D341Med (cell line): Measurements from ENCODE around the gene CLASP2.
"Not testable (repeated sequence)": the region's sequence is repeated elsewhere in the genome, so short reads cannot be mapped to it uniquely, and the experiment has no call there.

ENCODE experiments used
- DNase-seq: peaks from one replicate; pipeline ENCODE4 v3.0.0; 2012; ENCODE audit warnings: low spot score

CLASP2 gene

DNA sequence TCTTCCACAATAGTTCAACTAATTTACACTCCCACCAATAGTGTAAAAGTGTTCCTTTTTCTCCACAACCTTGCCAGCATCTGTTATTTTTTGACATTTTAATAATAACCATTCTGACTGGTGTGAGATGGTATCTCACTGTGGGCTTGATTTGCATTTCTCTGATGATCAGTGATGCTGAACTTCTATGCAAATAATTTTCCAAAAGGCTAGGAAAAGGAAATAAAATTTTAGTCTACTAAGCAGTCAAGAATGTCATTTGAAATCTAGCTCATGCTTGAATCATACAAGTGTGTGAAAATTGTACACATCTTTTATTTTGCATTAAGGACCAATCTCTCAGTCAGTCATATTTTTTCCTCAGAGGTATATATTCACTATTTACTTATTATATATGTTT, 176.1 kb downstream of the CLASP2 start:
- no peak for DNase-seq

DNA sequence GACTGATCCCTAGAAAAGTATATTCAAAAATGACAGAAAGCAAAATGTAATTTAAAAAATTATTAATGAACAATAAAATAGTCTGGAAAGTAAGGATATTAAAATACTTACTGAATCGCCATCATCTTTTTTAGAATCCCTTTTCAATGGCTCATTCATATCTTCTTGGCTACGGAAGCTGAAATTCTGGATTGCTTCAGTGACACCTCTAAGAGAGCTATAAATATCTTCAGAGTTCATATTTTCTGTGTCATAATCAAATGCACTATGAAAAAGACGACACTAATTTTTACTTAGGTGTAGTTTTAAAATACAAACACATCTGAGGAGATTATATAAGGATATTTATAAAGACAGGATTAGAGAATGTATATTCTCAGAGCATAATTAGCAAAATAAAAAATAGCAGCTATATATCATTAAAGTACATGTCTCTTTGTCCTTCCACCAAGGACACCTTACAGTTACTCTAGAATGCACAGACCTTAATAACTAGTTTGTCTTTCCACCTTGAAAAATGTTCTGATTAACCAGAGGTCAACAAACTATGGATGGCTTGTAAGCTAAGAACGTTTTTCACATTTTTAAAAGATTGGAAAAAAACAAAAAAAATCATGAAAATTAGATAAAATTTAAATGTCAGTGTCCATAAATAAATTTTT, 179.2 kb downstream of the CLASP2 start:
- no peak for DNase-seq

DNA sequence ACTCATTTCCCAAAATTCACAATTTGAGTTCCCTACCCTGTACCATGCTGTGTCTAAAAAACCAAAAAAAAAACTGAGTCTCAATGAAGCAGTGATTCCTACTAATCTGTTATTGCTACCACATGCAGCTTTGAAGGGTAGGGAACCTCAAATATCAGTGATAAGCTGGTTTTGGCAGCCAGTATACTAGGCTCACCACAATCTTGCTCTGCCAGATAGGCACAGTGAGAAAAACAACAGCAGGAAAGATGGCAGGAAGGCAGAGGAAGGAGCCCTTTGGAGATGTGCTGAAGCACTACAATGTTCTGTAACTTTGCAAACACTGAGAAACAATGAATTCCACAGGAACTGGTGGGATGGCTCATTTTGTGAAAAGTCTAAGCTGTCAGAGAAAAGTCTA, 180.9 kb downstream of the CLASP2 start:
- no peak for DNase-seq

DNA sequence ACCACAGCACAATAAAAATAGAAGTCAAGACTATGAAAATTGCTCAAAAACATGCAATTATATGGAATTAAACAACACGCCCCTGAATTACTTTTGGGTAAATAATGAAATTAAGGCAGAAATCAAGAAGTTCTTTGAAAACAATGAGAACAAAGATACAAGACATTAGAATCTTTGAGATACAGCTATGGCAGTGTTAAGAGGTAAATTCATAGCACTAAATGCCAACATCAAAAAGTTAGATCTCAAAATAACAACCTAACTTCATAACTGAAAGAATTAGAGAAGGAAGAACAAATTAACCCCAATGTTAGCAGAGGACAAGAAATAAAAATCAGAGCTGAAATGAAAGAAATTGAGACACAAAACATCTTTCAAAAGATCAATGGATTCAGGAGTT, 191.3 kb downstream of the CLASP2 start:
- DNase-seq, result no peak

DNA sequence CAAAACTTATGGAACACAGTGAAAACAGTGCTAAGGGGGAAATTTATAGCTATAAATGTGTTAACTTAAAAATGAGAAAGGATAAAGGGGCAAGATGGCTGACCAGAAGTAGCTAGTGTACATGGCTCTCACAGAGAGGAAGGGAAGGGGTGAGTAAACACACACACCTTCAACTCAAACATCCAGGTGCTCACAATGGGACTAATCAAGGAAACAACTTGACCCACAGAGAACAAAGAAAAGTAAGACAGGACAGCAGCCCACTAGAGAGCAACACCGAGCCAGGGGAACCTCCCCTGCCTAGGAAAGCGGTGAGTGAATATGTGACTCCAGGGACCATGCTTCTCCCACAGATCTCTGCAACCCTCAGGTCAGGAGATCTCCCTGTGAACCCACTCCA, 192.8 kb downstream of the CLASP2 start:
- DNase-seq, result no peak

DNA sequence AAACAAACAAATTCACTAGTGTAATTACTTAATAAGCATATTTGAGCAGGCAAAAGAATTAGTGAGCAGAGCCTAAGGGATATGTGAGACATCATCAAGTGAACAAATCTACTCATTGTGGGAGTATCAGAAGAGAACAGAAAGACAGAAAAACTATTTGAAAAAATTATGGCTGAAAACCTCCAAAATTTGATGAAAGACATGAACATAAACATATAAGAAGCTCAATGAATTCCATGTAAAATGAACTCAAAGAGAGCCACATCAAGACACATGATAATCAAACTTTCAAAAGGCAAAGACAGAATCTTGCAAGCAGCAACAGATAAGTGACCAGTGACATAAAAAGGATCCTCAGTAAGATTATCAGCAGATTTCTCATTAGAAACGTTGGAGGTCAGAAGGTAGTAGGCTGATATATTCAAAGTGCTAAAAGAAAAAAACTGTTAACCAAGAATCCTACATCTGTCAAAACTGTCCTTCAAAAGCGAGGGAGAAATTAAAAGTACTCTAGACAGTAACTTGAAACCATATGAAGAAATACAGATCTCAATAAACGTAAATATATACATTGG, 194.9 kb downstream of the CLASP2 start:
- DNase-seq, result no peak

DNA sequence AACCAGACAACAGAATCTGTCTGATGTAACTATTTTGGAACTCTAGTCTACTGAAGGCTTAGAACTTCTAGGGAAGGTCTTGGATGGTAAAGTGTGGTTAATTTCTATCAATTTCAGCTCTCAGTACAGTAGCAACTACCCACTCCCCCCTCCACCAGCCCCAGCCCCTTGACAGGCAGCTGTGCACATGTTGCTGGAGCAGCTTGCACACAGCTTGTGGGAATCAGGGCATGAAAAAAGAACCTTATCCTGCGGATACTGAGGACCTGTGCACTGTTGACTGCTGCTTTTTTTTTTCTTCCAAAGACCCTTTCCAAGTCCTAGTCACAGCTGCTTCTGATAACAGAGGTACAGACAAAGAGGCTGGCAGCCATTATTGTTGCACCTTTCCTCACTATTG, 196.3 kb downstream of the CLASP2 start:
- no peak for DNase-seq

DNA sequence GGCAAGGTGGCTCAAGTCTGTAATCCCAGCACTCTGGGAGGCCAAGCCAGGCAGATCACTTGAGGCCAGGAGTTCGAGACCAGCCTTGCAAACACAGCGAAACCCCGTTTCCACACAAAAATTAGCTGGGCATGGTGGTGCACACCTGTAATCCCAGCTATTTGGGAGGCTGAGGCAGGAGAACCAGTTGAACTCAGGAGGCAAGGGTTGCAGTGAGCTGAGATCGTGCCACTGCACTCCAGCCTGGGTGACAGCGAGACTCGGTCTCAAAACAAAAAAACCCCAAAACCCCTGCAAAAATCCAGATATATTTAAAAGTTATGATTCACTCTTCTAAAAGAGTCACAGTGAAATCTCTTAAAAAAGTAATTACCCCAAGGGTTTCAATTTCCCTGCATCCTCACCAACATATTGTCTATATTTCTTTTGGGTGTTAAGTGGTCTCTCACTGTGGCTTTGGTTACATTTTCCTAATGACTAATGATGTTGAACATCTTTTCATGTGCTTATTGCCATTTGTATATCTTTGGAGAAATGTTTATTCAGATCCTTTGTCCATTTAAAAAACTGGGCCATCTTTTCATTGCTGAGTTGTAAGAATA, 204.7 kb downstream of the CLASP2 start:
- no peak for DNase-seq

DNA sequence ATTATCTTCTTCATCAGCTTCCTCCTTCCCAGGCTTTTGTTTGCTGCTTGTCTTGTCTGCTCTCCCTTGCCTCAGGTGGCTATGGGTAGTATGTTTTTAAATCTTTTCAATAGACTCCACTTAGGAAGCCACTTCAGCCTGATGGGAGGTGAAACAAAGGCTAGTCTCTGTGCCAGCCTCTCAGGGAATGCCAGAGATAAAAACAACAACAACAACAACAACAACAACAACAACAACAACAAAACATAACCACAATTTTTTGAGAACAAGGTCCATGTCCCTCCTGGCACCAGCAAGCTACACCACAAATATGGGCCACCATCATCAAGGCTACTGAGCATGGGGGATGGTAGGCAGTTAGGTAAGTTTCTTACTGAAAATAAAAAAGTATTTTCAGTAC, 213.0 kb downstream of the CLASP2 start:
- DNase-seq, result no peak

DNA sequence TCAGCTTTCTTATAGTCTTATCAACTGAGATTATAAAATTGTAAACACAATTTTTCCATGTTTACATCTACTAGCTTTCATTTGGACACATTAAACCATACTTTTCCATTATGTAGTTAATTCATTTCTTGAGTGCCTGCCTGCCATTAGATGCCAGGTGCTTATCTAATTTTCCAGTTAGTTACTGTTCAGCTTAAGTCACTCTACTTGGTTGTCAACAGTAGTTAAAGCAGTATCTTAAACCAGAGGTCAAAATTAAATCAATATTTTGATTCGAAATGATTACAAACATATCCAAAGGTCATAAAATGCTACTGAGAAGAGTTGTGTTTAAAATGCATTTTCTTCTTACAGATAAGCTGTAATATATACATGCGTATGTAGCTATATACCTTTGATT, 221.6 kb downstream of the CLASP2 start:
- no peak for DNase-seq

DNA sequence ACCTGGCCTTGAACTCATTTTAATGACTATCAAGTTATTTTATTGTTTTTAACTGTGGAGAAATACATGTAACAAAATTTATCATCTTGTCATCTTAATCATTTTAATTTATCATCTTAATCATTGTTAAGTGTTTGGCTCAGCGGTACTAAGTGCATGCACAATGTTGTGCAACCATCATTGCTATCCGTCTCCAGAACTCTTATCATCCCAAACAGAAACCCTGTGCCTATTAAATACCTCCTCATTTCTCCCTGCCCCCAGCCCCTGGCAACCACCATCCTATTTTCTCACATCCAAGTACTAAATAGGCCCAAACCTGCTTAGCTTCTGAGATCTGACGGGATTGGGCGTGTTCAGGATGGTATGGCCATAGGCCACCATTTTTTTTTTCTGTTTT, 226.3 kb downstream of the CLASP2 start:
- no peak for DNase-seq

DNA sequence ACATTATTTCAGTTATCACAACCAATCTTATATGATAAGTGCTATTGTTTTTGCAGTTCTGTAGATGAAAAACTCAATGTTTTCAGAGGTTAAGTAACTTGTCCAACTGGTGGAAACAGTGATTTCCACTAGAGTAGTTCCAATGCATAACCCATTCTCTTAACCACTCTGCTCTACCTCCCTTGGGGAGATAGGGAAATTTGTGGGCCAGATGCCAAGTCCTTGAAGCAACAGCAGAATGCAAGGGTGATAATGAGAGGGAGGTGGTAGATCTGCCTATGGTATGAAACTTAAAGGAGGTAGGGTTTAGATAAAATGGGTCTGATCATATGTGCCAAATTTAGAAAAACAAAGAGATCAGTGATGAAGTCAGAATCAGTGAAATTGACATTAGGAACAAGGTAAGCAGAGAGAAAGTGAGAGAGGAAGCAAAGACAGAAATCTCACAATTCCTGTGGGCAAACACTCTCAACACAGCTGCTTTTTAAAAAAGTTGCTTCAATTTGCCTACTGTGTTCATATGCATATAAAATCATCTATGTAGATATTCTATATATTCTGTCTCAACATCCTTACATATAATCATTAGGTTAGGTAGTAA, 227.3 kb downstream of the CLASP2 start:
- no peak for DNase-seq

DNA sequence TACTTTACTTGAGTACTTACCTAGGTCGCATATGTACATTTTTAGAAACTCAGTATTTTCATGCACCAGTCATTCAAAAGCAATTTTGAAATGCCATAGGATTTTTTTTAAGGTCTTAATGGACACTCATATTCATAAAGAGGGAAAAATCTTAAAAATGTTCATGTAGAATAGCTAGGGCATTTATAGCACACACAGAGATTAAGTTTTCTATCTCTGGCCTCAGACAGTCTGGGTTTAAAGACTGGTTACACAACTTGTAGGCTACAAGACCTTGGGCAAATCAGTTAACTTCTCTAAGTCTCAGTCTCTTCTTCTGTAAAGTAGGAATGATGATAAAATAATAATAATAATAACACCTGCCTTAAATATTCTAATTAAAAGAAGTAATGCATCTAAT, 229.4 kb downstream of the CLASP2 start:
- no peak for DNase-seq

DNA sequence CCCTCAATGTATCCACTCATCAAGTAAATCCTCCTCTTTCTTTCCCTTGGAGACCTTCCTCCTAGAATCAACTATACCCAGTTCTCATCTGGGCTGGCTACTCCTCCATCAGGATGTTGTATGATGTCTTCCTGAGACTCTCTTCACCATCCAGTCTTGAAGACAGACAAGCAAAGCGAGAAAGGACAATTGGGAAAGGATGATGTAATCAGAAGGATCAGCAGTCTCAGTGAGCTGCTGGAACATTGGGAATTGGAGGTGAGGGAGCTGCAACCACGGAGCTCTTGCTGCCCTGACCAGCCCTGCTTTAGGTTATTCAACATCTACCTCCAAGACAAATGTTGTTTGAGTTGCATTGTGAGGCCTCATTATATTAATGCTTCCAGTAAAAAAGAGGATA, 229.8 kb downstream of the CLASP2 start:
- no peak for DNase-seq

DNA sequence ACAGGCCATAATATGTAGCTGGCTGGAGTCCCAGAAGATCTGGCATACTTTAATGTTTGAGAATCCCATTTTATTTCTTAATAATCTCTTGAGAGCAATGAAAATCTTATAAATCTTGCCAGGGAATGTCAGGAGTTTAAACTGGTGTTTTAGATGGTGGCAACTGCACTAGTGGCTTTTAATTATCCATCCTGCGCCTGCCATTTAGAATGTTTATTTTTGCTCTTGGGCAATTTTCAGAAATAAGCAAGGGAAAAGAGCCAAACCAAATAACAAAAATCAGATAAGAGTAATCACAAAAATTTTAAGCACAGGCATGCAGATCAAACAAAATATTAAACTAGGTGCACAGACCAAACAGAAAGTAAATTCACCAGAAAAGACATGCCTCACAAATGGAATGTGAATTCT, 235.9 kb downstream of the CLASP2 start:
- no peak for DNase-seq

DNA sequence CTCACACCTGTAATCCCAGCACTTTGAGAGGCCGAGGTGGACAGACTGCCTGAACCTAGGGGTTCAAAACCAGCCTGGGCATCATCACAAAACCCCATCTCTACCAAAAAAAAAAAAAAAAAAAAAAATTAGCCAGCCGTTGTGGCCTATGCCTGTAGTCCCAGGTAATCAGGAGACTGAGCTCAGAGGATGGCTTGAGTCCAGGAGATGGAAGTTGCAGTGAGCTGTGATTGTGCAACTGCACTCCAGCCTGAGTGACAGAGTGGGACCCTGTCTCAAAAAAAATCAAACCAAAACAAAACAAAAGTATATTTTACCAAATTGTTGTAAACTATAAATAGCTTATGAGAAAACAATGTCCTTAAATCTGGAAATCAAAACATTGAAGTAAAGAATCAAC, 243.2 kb downstream of the CLASP2 start:
- no peak for DNase-seq

DNA sequence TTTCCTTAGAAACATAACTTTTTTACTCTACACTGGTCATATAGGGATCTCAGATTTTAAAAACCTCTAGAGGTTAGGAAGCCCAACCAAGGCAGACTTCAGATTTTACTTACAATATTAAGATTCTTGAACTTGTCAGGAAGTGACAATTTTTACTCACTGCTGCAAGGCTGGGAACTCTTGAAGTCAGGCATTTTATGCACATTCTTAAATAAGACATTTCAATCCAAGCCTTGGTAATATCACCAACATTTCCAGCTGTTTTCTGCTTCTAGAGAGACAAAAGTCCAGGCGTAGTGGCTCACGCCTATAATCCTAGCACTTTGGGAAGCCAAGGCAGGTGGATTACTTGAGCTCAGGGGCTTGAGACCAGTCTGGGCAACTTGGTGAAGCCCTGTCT, 244.2 kb downstream of the CLASP2 start:
- DNase-seq, result no peak

DNA sequence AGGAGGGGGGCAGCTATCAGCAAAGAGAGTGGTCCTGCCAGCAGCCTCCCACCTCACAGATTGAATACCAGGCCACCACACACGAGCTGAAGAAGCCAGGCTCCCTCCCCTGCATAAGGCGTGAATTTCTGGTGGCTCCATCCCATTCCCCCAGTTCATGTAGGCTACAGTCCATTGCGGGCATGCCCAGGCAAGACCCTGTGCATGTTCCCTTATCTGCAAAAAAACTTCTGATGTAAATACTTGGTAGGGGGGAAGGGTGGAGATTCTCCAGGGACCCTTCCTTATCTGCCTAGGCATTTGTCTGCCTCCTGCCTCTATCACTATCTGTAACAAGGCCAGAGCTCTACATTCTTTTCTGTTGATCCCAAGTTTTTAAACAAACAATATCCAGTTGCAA, 250.3 kb downstream of the CLASP2 start:
- DNase-seq, result no peak

DNA sequence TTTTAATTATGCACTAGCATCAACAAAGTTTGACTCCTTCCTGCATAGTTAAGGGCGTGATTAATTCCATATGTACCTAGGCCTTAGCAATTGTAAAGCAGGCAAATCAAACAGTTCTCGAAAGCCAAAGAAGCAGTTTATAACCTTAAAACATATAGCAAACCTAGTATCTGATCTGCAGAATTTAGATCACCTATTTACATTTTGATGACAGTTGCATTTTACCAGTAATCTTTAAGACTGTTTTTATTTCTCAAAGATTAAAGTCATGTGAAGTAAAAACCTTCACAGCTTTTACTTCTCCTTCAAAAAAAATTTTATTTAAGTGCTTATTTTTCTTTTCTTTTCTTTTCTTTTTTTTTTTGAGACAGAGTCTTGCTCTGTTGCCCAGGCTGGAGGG, 257.0 kb downstream of the CLASP2 start:
- DNase-seq, result no peak

DNA sequence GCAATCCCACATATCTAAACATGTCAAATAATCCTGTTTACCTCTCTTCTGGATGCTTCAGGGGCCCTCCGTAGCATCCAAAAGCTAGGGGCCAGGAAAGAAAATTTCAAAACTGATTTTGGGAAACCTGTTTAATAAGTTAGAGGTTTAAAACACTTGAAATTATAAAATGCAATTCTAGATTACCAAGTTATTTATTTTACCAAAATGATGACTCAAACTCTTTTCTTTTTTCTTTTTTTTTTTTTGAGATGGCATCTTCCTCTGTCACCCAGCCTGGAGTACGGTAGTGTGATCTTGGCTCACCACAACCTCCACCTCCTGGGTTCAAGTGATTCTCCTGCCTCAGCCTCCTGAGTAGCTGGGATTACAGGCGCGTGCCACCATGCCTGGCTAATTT, 258.5 kb downstream of the CLASP2 start:
- DNase-seq, result not testable (repeated sequence)

DNA sequence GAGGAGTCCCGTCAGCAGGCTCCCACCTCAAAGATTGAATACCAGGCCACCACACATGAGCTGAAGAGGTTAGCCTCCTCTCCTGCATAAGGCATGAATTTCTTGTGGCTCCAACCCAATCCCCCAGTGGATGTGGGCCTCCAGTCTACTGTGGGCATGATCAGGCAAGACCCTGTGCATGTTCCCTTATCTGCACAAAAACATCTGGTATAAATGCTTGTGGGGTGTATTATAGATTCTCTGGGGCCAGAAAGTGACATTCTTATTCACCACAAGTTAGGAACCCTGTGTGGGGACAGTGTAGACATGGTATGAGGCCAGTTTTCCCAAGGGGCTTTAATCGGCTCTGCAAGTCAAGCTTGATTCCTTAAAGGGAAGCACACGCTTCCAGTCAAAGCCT, 259.6 kb downstream of the CLASP2 start:
- no peak for DNase-seq

DNA sequence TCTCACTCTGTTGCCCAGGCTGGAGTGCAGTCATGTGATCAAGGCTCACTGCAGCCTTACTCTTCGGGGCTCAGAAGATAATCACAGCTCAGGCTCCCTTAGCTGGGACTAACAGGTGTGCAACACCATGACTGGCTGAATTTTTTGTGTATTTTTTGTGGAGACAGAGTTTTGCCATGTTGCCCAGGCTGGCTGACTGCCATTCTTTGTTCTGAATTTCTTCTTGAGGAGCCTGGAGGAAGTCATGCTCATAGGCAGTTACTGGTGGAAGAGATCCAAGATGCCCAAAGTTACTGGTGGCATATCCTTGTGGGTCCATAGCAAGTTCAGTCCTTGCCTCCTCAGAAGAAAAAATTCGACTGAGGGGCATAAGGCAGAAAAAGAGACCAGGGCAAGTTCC, 261.3 kb downstream of the CLASP2 start:
- no peak for DNase-seq

DNA sequence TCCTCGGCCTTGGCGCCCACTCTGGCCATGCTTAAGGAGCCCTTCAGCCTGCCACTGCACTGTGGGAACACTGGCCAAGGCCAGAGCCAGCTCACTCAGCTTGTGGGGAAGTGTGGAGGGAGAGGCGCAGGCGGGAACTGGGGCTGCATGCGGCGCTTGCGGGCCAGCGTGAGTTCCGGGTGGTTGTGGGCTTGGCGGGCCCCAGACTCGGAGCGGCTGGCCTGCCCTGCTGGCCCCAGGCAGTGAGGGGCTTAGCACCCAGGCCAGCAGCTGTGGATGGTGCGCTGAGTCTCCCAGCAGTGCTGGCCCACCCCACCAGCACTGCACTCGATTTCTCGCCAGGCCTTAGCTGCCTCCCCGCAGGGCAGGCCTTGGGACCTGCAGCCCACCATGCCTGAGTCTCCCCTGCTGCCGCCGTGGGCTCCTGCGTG, 264.7 kb downstream of the CLASP2 start:
- no peak for DNase-seq

DNA sequence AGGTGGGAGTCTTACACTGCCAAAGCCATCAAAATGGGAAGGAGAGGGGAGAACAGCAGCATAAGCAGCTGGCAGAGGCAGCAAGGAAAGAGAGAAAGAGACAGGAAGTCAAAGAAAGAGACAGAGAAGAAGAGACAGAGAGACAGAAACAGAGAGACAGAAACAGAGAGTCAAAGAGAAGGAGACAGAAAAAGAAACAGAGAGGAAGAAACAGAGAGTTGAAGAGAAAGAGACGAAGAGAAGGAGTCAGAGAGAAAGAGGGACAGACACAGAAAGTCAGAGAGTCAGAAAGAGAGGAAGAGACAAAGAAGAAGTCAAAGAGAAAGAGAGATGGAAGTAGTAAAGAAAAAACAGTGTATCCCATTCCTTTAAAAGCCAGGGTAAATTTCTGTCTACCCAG, 266.1 kb downstream of the CLASP2 start:
- not testable (repeated sequence) for DNase-seq
